WERI-Rb-1 (cell line): ENCODE measurements around the gene ZMYND11.

Experiments used
- DNase-seq: peaks from one replicate; pipeline ENCODE4 v3.0.0-alpha.2; 2020
- H3K27ac ChIP-seq: fragments of 250-450 bp; sonication (Bioruptor Pico); 2 replicates; pipeline ENCODE4 v1.5.1; 2020; ENCODE audit warnings: mild to moderate bottlenecking, moderate library complexity
- H3K27me3 ChIP-seq: fragments of 250-450 bp; sonication (Bioruptor Pico); 2 replicates; pipeline ENCODE4 v1.5.1; 2021; ENCODE audit warnings: mild to moderate bottlenecking, low read depth, moderate library complexity; ENCODE audit not compliant: insufficient read depth, severe bottlenecking
- H3K36me3 ChIP-seq: fragments of 250-450 bp; sonication (Bioruptor Pico); 2 replicates; pipeline ENCODE4 v1.5.1; 2020; ENCODE audit warnings: mild to moderate bottlenecking, moderate library complexity
- H3K4me3 ChIP-seq: 2 replicates; pipeline ENCODE4 v1.5.1; 2011; ENCODE audit warnings: low read depth, mild to moderate bottlenecking, control low read depth, low read length
- H3K9me3 ChIP-seq: fragments of 250-450 bp; sonication (Bioruptor Pico); 2 replicates; pipeline ENCODE4 v1.5.1; 2021; ENCODE audit warnings: mild to moderate bottlenecking, moderate library complexity; ENCODE audit not compliant: severe bottlenecking
- CTCF ChIP-seq: IDR thresholded peaks from 2 replicates; pipeline ENCODE4 v1.5.1; 2011; ENCODE audit warnings: low read depth, mild to moderate bottlenecking, control low read depth, inconsistent platforms, low read length

ZMYND11 gene

GRCh38 chr10:136465-136762 lies 1.2 kb downstream of the ZMYND11 start:
- Histone ChIP-seq H3K27ac (no peak overlapping the region), H3K27me3 (no peaks in the 10 kb centered on the region), H3K9me3 (no peaks in the 10 kb centered on the region), H3K4me3 (peak overlapping the region; percentile 57), H3K36me3 (no peaks in the 10 kb centered on the region)
- DNase-seq = no peak
- no peak for TF ChIP-seq CTCF

DNA sequence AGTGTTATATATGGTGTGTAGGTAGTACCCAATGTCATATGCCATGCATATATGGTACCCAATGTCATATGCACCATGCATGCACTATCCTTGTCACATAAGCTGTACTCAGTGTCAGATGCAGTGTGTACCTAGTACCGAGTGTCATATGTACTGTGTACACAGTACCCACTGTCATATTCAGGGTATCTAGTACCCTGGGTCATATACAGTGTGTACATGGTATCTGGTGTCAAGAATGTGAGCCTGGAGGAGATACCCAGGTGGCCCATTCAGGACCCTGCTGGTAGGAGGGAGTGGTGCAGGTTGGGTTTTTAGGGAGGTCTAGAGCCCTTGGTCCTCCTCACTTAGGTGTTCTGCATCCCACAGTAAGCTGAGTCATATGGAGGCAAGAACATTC lies 1.8 kb downstream of the ZMYND11 start:
- Histone ChIP-seq H3K4me3 (no peak overlapping the region), H3K36me3 (no peaks in the 10 kb centered on the region), H3K9me3 (no peaks in the 10 kb centered on the region), H3K27me3 (no peaks in the 10 kb centered on the region), H3K27ac (no peak overlapping the region)
- no peak for TF ChIP-seq CTCF
- DNase-seq = peak; percentile 22

DNA sequence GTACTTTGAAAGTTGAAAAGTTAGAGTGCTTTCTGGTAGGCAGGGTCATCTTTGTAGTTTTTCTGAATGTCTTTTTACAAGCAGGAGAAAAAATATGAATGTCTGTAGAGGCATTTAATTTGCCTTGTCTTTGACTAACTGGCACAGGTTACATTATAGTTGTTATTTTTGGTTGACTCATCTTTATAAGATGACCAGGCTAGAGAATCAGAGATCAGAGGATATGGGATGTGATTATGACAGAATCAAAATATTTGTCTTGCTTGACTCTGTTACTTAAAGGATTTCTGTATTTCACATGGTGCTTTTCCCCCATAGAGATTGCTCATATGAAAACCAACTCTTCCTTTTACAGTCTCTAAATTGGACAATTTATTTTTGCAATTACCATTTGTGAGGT lies 2.4 kb downstream of the ZMYND11 start:
- no peak for TF ChIP-seq CTCF
- Histone ChIP-seq H3K4me3 (no peak overlapping the region), H3K27me3 (no peaks in the 10 kb centered on the region)

DNA sequence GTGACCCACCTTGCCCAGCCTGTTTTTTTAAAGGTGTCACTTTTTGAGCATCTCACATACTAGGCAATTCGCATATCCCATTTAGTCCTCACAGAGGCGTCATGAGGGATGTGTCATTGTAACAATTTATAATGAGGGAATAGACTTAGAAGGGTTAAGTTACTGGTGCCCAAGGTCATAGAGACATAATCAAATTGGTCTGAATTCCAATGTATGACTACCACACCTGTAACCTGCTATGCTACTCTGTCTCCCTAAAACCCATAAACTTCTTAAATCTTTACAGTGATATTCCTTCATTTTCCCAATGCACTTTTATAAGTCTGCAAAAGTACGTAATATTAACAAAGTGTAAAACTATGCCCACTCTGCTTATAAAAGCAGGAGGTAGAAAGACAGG lies 7.1 kb downstream of the ZMYND11 start:
- no peak overlapping the region for H3K27ac ChIP-seq
- no peaks in the 10 kb centered on the region for H3K9me3 ChIP-seq
- no peak for DNase-seq
- no peak for TF ChIP-seq CTCF
- H3K36me3 ChIP-seq = no peaks in the 10 kb centered on the region
- no peak overlapping the region for H3K4me3 ChIP-seq
- H3K27me3 ChIP-seq = no peaks in the 10 kb centered on the region

More for the DNA sequence above, 2.4 kb downstream of the ZMYND11 start:
- no peak overlapping the region for H3K27ac ChIP-seq
- no peaks in the 10 kb centered on the region for H3K36me3 ChIP-seq
- H3K9me3 ChIP-seq = no peaks in the 10 kb centered on the region
- DNase-seq = no peak

GRCh38 chr10:152915-153314 lies 17.7 kb downstream of the ZMYND11 start:
- no peak overlapping the region for H3K4me3 ChIP-seq
- H3K36me3 ChIP-seq = no peaks in the 10 kb centered on the region
- no peak for DNase-seq
- H3K27me3 ChIP-seq = no peaks in the 10 kb centered on the region
- no peak for TF ChIP-seq CTCF
- no peaks in the 10 kb centered on the region for H3K9me3 ChIP-seq
- H3K27ac ChIP-seq = no peak overlapping the region

DNA sequence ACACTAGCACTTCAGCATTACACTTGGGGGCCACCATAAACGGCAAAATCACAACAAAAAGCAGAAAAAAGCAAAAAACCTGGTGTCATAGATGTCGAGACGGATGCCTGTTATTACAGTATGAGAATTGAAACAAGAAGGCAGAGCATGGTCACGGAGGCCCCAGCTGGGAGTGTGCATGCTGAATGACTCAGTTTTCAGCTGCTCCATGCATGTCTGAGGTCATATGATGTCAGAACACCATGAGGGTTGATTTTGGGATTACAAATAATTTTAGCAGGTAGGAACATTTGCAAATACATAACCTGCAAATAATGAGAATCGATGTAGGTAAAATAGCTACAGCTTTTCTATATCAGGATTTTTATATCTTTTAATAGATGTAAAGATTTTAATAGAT lies 19.1 kb downstream of the ZMYND11 start:
- Histone ChIP-seq H3K27ac (no peak overlapping the region), H3K9me3 (no peaks in the 10 kb centered on the region), H3K27me3 (no peaks in the 10 kb centered on the region), H3K4me3 (no peak overlapping the region), H3K36me3 (no peaks in the 10 kb centered on the region)
- no peak for DNase-seq
- TF ChIP-seq CTCF = no peak
